CD4-positive, alpha-beta T cell treated with Interleukin-4 for 4 hours (primary cell): ENCODE measurements around the gene PEX3.
"Not testable (repeated sequence)": the region's sequence is repeated elsewhere in the genome, so short reads cannot be mapped to it uniquely, and the experiment has no call there.

Source experiments
- DNase-seq: peaks from one replicate; pipeline ENCODE4 v3.0.0-alpha.2; 2020

PEX3 gene

GRCh38 chr6:143450453-143451371, at the start of gene PEX3, which contains the start of gene ADAT2:
Gene PEX3 (plus strand): TSS chr6:143450805. CDS start chr6:143451043, 238 bp downstream.
Gene ADAT2 (minus strand): TSS chr6:143450695. CDS start chr6:143450658, 37 bp downstream.
- DNase-seq: peak; percentile 94

- DNase-seq: no peak
Observed at GRCh38 chr6:143401068-143401446, 49.5 kb upstream of the PEX3 start.

- DNase-seq: no peak
Observed at GRCh38 chr6:143401636-143402370, 48.8 kb upstream of the PEX3 start.

GRCh38 chr6:143402721-143403336, 47.8 kb upstream of the PEX3 start:
- DNase-seq: no peak

GRCh38 chr6:143405373-143406154, 45.0 kb upstream of the PEX3 start:
- DNase-seq: no peak

- DNase-seq: no peak
Observed at GRCh38 chr6:143406673-143407072, 43.9 kb upstream of the PEX3 start.

GRCh38 chr6:143408151-143408786, 42.3 kb upstream of the PEX3 start:
- no peak for DNase-seq

GRCh38 chr6:143408787-143409162, 41.8 kb upstream of the PEX3 start:
- DNase-seq: no peak

GRCh38 chr6:143410859-143411270, 39.7 kb upstream of the PEX3 start:
- no peak for DNase-seq

GRCh38 chr6:143414769-143415168, 35.8 kb upstream of the PEX3 start:
- DNase-seq: no peak

GRCh38 chr6:143419526-143419925, 31.1 kb upstream of the PEX3 start:
- DNase-seq: no peak

- no peak for DNase-seq
Observed at GRCh38 chr6:143426026-143426425, 24.6 kb upstream of the PEX3 start.

GRCh38 chr6:143427109-143427817, 23.3 kb upstream of the PEX3 start:
- DNase-seq: peak; percentile 68

GRCh38 chr6:143429970-143430369, 20.6 kb upstream of the PEX3 start:
- no peak for DNase-seq

- no peak for DNase-seq
Observed at GRCh38 chr6:143431226-143431625, 19.4 kb upstream of the PEX3 start.

GRCh38 chr6:143432588-143432987, 18.0 kb upstream of the PEX3 start:
- DNase-seq: no peak

- no peak for DNase-seq
Observed at GRCh38 chr6:143441010-143441409, 9.6 kb upstream of the PEX3 start.

- DNase-seq: peak; percentile 39
Observed at GRCh38 chr6:143441680-143442545, 8.7 kb upstream of the PEX3 start.

- DNase-seq: no peak
Observed at GRCh38 chr6:143443096-143443495, 7.5 kb upstream of the PEX3 start.

- DNase-seq: not testable (repeated sequence)
Observed at GRCh38 chr6:143447865-143448264, 2.7 kb upstream of the PEX3 start.
